NCI-H187 (cell line): Measurements from ENCODE around the gene DCAF11.

Source experiments
- DNase-seq, 2 experiments: peaks; one replicate each; lab custom pipeline; 2025; lab: John Stamatoyannopoulos, UW

Gene DCAF11

GRCh38 chr14:24139272-24139934 lies 24.8 kb downstream of the DCAF11 start:
- DNase-seq = no peak

- peak; percentile 99 to 100 for DNase-seq
These were observed 26.7 kb downstream of the DCAF11 start, which contains the start of gene EMC9 for GRCh38 chr14:24141097-24141880. Gene EMC9, minus strand, starts transcription at chr14:24141591. Its CDS starts 287 bp downstream, at chr14:24141304.

GRCh38 chr14:24143511-24143910 lies 28.9 kb downstream of the DCAF11 start:
- no peak for DNase-seq

DNA sequence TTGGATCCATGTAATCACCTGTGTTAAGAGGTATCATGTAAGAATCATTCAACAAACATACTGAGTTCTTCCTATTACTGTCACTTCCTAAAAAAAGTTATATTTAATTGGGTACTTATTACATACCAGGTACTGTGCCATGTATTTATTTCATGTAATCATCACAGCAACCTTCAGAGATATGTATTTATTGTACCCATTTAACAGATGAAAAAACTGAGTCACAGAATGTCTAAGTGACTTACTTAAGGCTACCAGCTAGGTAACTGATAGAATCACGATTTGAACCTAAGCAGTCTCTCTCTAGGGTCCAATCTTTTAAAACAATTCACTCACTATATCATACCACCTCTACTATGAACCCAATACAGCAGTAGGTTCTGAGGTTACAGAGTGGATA lies 29.9 kb downstream of the DCAF11 start:
- DNase-seq = no peak

- DNase-seq = no peak
These were observed 30.6 kb downstream of the DCAF11 start for GRCh38 chr14:24145219-24145618.

- peak in 1 of 2 experiments; percentile 87 for DNase-seq
These were observed 31.3 kb downstream of the DCAF11 start for GRCh38 chr14:24145690-24146452.

- DNase-seq = peak; percentile 92 to 97
These were observed 31.9 kb downstream of the DCAF11 start, which contains the start of gene PSME2 for GRCh38 chr14:24146453-24146977. Gene PSME2, minus strand, starts transcription at chr14:24146610. Its CDS starts 29 bp downstream, at chr14:24146581.

GRCh38 chr14:24146978-24147760 lies 32.6 kb downstream of the DCAF11 start, which contains the start of gene RNF31:
Gene RNF31, plus strand, starts transcription at chr14:24147498. Its CDS starts 201 bp downstream, at chr14:24147699.
- DNase-seq = peak; percentile 96 to 98

- no peak for DNase-seq
These were observed 33.3 kb downstream of the DCAF11 start for GRCh38 chr14:24147761-24148428.

- DNase-seq = no peak
These were observed 34.9 kb downstream of the DCAF11 start for GRCh38 chr14:24149302-24149969.

- no peak for DNase-seq
These were observed 35.5 kb downstream of the DCAF11 start for GRCh38 chr14:24150061-24150460.

DNA sequence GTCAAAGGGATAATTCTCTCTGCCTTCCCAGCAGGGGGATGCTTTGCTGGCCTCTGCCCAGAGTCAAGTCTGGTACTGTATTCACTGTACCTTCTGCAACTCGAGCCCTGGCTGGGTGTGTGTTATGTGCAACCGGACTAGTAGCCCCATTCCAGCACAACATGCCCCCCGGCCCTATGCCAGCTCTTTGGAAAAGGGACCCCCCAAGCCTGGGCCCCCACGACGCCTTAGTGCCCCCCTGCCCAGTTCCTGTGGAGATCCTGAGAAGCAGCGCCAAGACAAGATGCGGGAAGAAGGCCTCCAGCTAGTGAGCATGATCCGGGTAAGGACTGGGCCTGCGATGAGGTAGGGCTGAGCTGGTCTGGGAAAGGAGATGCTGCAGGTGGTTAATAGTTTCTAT lies 36.0 kb downstream of the DCAF11 start:
- DNase-seq = no peak

GRCh38 chr14:24150993-24151392 lies 36.4 kb downstream of the DCAF11 start:
- DNase-seq = no peak

GRCh38 chr14:24151404-24152080 lies 37.0 kb downstream of the DCAF11 start:
- no peak for DNase-seq

DNA sequence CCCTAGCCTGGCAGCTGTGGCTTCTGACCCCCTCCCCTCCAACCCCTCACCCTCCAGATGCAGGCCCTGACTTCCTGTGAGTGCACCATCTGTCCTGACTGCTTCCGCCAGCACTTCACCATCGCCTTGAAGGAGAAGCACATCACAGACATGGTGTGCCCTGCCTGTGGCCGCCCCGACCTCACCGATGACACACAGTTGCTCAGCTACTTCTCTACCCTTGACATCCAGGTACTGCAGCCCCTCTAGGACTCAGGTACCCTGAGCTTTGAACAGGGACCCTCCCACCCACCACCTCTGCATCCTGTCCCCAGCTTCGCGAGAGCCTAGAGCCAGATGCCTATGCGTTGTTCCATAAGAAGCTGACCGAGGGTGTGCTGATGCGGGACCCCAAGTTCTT lies 40.5 kb downstream of the DCAF11 start:
- DNase-seq = no peak

DNA sequence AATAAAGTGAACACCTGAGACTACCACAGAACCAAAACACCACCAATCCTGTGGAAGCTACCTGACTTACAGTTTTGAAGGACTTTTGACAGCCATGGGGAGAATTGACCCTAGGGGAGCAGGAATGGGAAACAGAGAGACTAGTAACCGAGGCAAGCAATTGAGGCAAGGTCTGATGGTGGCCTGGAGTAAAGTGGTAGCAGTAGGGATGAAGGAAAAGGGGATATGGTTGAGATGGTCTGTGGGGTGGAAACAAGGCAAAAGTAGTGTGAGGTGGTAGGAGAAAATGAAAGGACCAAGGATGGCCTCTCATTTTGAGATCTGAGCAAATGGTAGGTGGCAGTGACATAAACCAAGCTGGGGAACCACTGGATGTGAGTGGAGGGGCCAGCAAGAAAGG lies 42.3 kb downstream of the DCAF11 start:
- no peak for DNase-seq

DNA sequence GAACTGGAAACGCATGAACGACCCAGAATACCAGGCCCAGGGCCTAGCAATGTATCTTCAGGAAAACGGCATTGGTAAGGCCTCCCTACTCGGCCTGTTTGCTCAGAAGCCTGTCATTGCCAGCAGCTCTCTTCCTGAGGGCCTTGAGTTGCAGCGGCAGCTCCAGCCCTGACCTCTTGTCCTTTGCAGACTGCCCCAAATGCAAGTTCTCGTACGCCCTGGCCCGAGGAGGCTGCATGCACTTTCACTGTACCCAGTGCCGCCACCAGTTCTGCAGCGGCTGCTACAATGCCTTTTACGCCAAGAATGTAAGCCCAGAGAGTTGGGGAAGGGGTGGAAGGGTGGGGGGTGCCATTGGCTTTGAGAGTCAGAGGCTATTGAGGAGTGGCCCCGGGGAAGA lies 42.8 kb downstream of the DCAF11 start:
- DNase-seq = no peak

DNA sequence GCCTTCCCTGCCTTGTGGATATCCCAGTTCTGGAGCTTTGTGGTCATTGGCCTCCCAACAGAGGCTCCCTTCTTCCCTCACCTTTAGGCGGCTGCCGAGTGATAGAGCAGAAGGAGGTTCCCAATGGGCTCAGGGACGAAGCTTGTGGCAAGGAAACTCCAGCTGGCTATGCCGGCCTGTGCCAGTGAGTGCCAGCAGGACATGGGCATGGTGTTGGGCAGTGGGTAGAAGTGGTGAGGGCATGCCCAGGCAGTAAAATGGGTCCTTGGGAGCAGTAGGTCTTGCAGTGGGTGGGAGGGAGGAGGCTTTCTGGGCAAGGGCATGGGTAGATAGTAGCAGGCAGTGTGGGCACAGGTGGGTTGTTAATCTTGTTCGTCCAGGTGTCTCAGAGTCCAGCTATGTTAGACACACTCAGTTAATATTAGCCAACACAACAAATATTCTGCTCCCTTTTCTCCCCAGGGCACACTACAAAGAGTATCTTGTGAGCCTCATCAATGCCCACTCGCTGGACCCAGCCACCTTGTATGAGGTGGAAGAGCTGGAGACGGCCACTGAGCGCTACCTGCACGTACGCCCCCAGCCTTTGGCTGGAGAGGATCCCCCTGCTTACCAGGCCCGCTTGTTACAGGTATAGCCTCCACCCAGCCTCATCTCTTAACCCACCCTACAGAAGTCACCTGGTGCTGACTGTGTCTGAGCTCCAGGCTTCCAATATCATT lies 45.4 kb downstream of the DCAF11 start:
- DNase-seq = no peak

DNA sequence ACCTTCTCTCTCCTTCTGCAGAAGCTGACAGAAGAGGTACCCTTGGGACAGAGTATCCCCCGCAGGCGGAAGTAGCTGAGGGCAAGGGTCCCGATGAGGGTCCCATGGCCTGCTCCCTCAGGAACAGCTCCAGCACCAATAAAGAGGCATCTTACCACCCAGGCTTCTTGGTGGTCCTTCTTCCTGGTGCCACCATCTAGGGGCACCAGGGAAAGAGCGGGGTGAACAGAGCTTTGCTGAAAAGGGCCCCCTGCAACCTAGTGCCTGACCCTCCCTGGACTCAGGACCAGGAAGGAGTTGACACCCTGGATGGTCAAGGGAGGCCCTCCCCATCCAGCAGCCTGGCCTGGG lies 45.9 kb downstream of the DCAF11 start:
- no peak for DNase-seq
